Progenitor cell of endocrine pancreas (in vitro differentiated cells): ENCODE results near the gene ATF3. TPM values are rescaled to one million over a fixed set of nuclear protein-coding genes. Genes with fewer than 3 reads are reported as not detected.

Experiments used
- DNase-seq: peaks from one replicate; pipeline ENCODE4 v3.0.0; 2021; ENCODE audit warnings: low spot score; ENCODE audit not compliant: unreplicated experiment
- H3K27ac Mint-ChIP-seq: 2 replicates; pipeline ENCODE4 v1.8.0; 2021; ENCODE audit warnings: mild to moderate bottlenecking, moderate library complexity, mixed read lengths
- H3K27me3 Mint-ChIP-seq: 2 replicates; pipeline ENCODE4 v1.8.0; 2021; ENCODE audit warnings: mixed read lengths
- H3K36me3 Mint-ChIP-seq: 2 replicates; pipeline ENCODE4 v1.8.0; 2022; ENCODE audit warnings: mixed read lengths; ENCODE audit not compliant: insufficient read depth
- H3K4me1 Mint-ChIP-seq: 2 replicates; pipeline ENCODE4 v1.8.0; 2021; ENCODE audit warnings: low read depth, mixed read lengths
- H3K4me3 Mint-ChIP-seq: 2 replicates; pipeline ENCODE4 v1.8.0; 2021; ENCODE audit warnings: low read depth, mild to moderate bottlenecking, moderate library complexity, mixed read lengths
- H3K9me3 Mint-ChIP-seq: 2 replicates; pipeline ENCODE4 v1.8.0; 2021; ENCODE audit warnings: low read depth, mixed read lengths
- CTCF ChIP-seq: fragments of 200-600 bp; sonication (generic); IDR thresholded peaks from one replicate; pipeline ENCODE4 v1.5.0; 2021; ENCODE audit warnings: antibody characterized with exemption, mild to moderate bottlenecking; ENCODE audit not compliant: unreplicated experiment
- total RNA-seq: library from RNA; stranded (reverse); gene quantifications from 2 replicates; pipeline ENCODE4 v1.2.1, GENCODE V29; 2021

Gene ATF3
- total RNA-seq, 1 donor from 2014 or later = 14.6 TPM

DNA sequence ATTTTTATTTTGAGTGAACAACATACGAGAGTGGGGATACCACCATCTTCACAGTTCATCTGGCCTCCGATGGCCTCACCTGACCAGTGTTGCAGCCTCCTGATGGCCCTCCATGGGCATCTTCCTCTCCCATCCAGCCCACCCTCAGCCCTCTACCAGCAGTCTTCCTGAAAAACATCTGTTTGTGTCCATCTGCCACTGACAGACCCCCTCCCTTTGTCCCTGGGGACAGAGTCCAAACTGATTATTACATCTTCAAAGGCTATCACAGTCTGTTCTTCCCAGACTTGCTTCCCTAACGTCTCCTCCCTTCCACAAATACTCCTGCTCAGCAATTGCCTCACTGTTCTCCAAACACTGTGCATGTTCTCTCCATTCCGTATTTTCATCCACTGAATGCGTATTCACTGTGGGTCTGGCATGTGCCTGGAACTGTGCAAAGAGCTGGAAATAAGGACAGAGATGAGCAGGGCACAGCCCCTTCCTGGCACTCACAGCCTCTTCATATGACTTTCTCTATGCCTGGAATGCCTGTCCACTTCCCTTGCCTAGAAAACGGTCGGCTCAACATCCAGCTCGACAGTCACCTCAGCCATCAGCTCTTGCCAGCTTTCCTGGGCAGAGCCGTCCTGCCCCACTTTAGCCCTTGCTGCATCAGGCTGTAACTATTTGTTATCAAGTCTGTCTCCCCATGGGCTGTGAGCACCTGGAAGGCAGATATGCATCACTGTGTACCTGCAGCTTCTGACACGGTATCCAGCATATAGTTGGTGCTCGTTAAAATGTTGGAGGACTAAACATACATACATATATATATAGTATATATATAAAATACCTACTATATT lies 8.3 kb upstream of the ATF3 start:
- no peak overlapping the region for H3K4me3 Mint-ChIP-seq
- H3K27me3 Mint-ChIP-seq = peaks cover 57% of the 10 kb centered on the region

GRCh38 chr1:212600980-212601379 lies 7.6 kb upstream of the ATF3 start:
- peaks cover 8% of the 10 kb centered on the region for H3K4me1 Mint-ChIP-seq
- H3K27me3 Mint-ChIP-seq = peaks cover 64% of the 10 kb centered on the region
- H3K4me3 Mint-ChIP-seq = no peak overlapping the region
- no peak for DNase-seq
- no peaks in the 10 kb centered on the region for H3K36me3 Mint-ChIP-seq
- TF ChIP-seq CTCF = no peak
- no peaks in the 10 kb centered on the region for H3K9me3 Mint-ChIP-seq
- no peak overlapping the region for H3K27ac Mint-ChIP-seq

More for the DNA sequence above, 8.3 kb upstream of the ATF3 start:
- DNase-seq = no peak
- Mint-ChIP-seq H3K27ac (no peak overlapping the region), H3K9me3 (no peaks in the 10 kb centered on the region), H3K36me3 (no peaks in the 10 kb centered on the region), H3K4me1 (peaks cover 2% of the 10 kb centered on the region)
- TF ChIP-seq CTCF = no peak

DNA sequence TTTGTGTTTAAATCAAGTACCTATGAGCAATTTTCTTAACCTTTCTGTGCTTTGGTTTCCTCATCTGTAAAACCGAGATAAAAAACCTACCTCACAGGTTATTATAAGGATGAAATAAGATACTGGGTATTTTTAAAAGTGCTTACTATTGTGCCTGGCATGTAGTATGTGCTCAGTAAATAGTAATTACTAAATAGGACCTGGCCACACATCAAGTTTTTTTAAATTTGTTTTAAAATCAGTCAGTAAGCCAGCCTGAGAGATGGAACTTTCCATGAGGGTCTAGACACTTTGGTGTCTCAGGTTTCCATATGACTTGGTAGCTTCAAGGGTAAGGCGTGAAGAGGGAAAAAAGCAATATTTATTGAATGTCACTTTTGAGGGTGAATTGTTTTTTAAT lies 7.0 kb upstream of the ATF3 start:
- TF ChIP-seq CTCF = no peak
- Mint-ChIP-seq H3K4me1 (peaks cover 11% of the 10 kb centered on the region), H3K9me3 (no peaks in the 10 kb centered on the region), H3K27ac (no peak overlapping the region), H3K27me3 (peaks cover 69% of the 10 kb centered on the region), H3K36me3 (no peaks in the 10 kb centered on the region), H3K4me3 (no peak overlapping the region)
- no peak for DNase-seq

DNA sequence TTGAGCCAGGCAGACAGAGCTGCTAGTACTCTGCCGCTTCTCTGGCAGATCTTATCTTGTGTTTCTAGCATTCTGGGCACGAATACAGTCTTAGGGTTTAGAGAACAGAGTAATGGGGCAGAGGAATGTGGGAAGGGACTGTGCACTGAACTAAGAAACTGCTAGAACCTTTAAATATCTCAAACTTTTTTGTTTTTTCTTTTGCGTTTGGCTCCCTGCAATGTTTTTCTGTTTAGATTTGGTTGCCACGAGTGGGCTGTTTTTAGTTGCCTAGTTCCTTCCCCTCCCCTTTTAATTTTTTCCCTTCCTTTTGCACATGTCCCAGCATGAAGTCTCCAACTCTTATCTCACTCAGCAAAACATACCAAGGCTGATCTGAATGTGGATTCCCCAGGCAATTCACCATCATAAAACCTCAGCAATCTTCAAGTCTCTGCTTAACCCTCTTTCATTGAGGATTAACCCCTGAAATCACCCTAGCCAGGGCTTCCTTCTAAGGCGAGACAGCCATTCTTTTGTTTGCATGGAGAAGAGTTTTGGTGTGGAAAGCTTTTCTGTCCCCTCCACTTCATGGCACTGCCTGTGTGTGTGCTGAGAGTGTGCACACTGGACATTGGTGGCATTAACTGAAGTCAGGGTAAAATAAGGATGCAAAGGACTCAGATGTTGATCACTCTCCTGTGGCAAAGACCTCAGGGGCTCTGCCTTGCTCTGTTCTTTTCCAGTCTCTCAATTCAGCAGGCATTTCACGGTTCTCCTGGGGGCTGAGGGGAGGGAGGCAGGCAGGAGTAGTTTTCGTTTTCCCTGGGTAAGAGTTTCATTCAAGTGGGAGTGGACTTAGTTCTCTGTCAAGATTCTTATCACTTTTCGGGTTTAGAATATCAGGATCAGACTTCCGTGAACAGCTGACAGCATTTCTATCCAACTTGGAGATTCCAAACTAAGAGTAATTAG lies 2.8 kb upstream of the ATF3 start:
- Mint-ChIP-seq H3K27me3 (peaks cover 78% of the 10 kb centered on the region), H3K4me1 (peaks cover 29% of the 10 kb centered on the region), H3K27ac (peak overlapping the region; percentile 51), H3K36me3 (no peaks in the 10 kb centered on the region), H3K4me3 (peak overlapping the region; percentile 59), H3K9me3 (no peaks in the 10 kb centered on the region)
- no peak for DNase-seq
- TF ChIP-seq CTCF = no peak
